ENCODE measurements around the gene ZBTB20. TPM values are rescaled to one million over a fixed set of nuclear protein-coding genes. Genes with fewer than 3 reads are reported as not detected.

Gene ZBTB20
- polyA plus RNA-seq, 1 donor from 2014 or later, result 4.8 TPM

- H3K36me3 ChIP-seq (ENCODE audit: insufficient read depth, low read length), result no peaks in the 10 kb centered on the region
- no peaks in the 10 kb centered on the region for H3K79me2 ChIP-seq (replicated peaks; ENCODE audit: insufficient read depth, low read length)
- TF ChIP-seq SMC3 (conservative IDR thresholded peaks at IDR 0.05; ENCODE audit: poor library complexity), result no peak
- TF ChIP-seq TAF1 (IDR thresholded peaks at IDR 0.05; ENCODE audit: low read depth), result no peak
- no peak overlapping the region for H3K27ac ChIP-seq (ENCODE audit: low read length)
- no peaks in the 10 kb centered on the region for H3F3A ChIP-seq (ENCODE audit: insufficient read depth, low read length, poor library complexity, severe bottlenecking)
- no peaks in the 10 kb centered on the region for H3K27me3 ChIP-seq (ENCODE audit: insufficient read depth, low read depth, low read length)
- no peak overlapping the region for H2AFZ ChIP-seq (ENCODE audit: low read depth, low read length)
- no peaks in the 10 kb centered on the region for H3K9me3 ChIP-seq (ENCODE audit: low read length)
- no peak overlapping the region for H3K4me2 ChIP-seq (ENCODE audit: low read length)
- no peak overlapping the region for H3K4me3 ChIP-seq (ENCODE audit: low read length)
- H4K20me1 ChIP-seq (ENCODE audit: insufficient read depth), result no peaks in the 10 kb centered on the region
- H3K9me2 ChIP-seq (ENCODE audit: insufficient read depth, low read length), result no peaks in the 10 kb centered on the region
- no peak overlapping the region for H3K9ac ChIP-seq (ENCODE audit: low read length)
These were observed 244.4 kb downstream of the ZBTB20 start for GRCh38 chr3:114902691-114903101.

GRCh38 chr3:114900908-114901307, 246.2 kb downstream of the ZBTB20 start:
- H3K79me2 ChIP-seq (replicated peaks; ENCODE audit: insufficient read depth, low read length), result no peaks in the 10 kb centered on the region
- no peaks in the 10 kb centered on the region for H3K9me2 ChIP-seq (ENCODE audit: insufficient read depth, low read length)
- no peak overlapping the region for H3K27ac ChIP-seq (ENCODE audit: low read length)
- H3K36me3 ChIP-seq (ENCODE audit: insufficient read depth, low read length), result no peaks in the 10 kb centered on the region
- no peaks in the 10 kb centered on the region for H4K20me1 ChIP-seq (ENCODE audit: insufficient read depth)
- no peak for TF ChIP-seq REST (IDR thresholded peaks at IDR 0.05; ENCODE audit: borderline replicate concordance)
- no peak for TF ChIP-seq EZH2 (IDR thresholded peaks at IDR 0.05; ENCODE audit: borderline replicate concordance, insufficient read depth, low read length, poor library complexity, severe bottlenecking)
- no peak for TF ChIP-seq CTCF (IDR thresholded peaks at IDR 0.05; ENCODE audit: poor library complexity, severe bottlenecking)
- TF ChIP-seq TAF1 (IDR thresholded peaks at IDR 0.05; ENCODE audit: low read depth), result no peak
- no peak for TF ChIP-seq EP300 (conservative IDR thresholded peaks at IDR 0.05; ENCODE audit: poor library complexity, severe bottlenecking)
- TF ChIP-seq POLR2AphosphoS5 (IDR thresholded peaks at IDR 0.05), result no peak
- no peak for TF ChIP-seq SMC3 (conservative IDR thresholded peaks at IDR 0.05; ENCODE audit: poor library complexity)
- TF ChIP-seq MXI1 (conservative IDR thresholded peaks at IDR 0.05; ENCODE audit: poor library complexity, severe bottlenecking), result no peak
- TF ChIP-seq RAD21 (conservative IDR thresholded peaks at IDR 0.05), result no peak
- no peaks in the 10 kb centered on the region for H3K27me3 ChIP-seq (ENCODE audit: insufficient read depth, low read depth, low read length)
- no peaks in the 10 kb centered on the region for H3F3A ChIP-seq (ENCODE audit: insufficient read depth, low read length, poor library complexity, severe bottlenecking)
- no peak overlapping the region for H3K4me2 ChIP-seq (ENCODE audit: low read length)
- H3K4me3 ChIP-seq (ENCODE audit: low read length), result no peak overlapping the region
- H3K9ac ChIP-seq (ENCODE audit: low read length), result no peak overlapping the region
- H2AFZ ChIP-seq (ENCODE audit: low read depth, low read length), result no peak overlapping the region
- H3K9me3 ChIP-seq (ENCODE audit: low read length), result no peaks in the 10 kb centered on the region

All from neural cell (in vitro differentiated cells).